SK-N-SH (cell line): ENCODE results near the gene SND1.

Source experiments
- CHD2 ChIP-seq: fragments of 150-350 bp; IDR thresholded peaks from 2 replicates; pipeline ENCODE4 v1.6.1; 2018; ENCODE audit warnings: low read length; ENCODE audit not compliant: partially characterized antibody
- JUND ChIP-seq: IDR thresholded peaks from 2 replicates; pipeline ENCODE4 v1.4.0; 2012
- MAX ChIP-seq: IDR thresholded peaks from 2 replicates; pipeline ENCODE4 v1.4.0; 2012; ENCODE audit warnings: low read depth
- MXI1 ChIP-seq: IDR thresholded peaks from 2 replicates; pipeline ENCODE4 v1.6.1; 2012; ENCODE audit warnings: mild to moderate bottlenecking, low read depth, low read length, improper control_type of control experiment
- POLR2AphosphoS5 ChIP-seq: IDR thresholded peaks from 2 replicates; pipeline ENCODE4 v1.6.1; 2012; ENCODE audit warnings: low read depth, low read length
- RCOR1 ChIP-seq: fragments of 150-350 bp; IDR thresholded peaks from 2 replicates; pipeline ENCODE4 v1.6.1; 2017; ENCODE audit warnings: antibody characterized with exemption, low read length
- REST ChIP-seq: IDR thresholded peaks from 2 replicates; pipeline ENCODE4 v1.6.1; 2012; ENCODE audit warnings: mild to moderate bottlenecking, low read depth, low read length, moderate library complexity
- RXRA ChIP-seq: IDR thresholded peaks from 2 replicates; pipeline ENCODE4 v1.4.0; 2012; ENCODE audit warnings: low read depth, mild to moderate bottlenecking, borderline replicate concordance
- SMC3 ChIP-seq: IDR thresholded peaks from 2 replicates; pipeline ENCODE4 v1.6.1; 2012; ENCODE audit warnings: low read depth, low read length, improper control_type of control experiment
- TEAD4 ChIP-seq: IDR thresholded peaks from 2 replicates; pipeline ENCODE4 v1.4.0; 2012; ENCODE audit warnings: mild to moderate bottlenecking, borderline replicate concordance; ENCODE audit not compliant: insufficient read depth
- USF1 ChIP-seq: IDR thresholded peaks from 2 replicates; pipeline ENCODE4 v1.4.0; 2012; ENCODE audit warnings: low read depth, borderline replicate concordance
- TF ChIP-seq, protein P1 (sequence below): fragments of 200-600 bp; sonication (generic); IDR thresholded peaks from 2 replicates; pipeline ENCODE4 v1.6.1; 2017; ENCODE audit warnings: antibody characterized with exemption, mild to moderate bottlenecking, moderate library complexity
- TF ChIP-seq, protein P2 (sequence below): IDR thresholded peaks from 2 replicates; pipeline ENCODE4 v1.4.0; 2012; ENCODE audit warnings: low read depth, borderline replicate concordance

GRCh38 chr7:127647636-127648035 lies 4.4 kb upstream of the SND1 start:
- no peak for TF ChIP-seq POLR2AphosphoS5
- no peak for TF ChIP-seq JUND
- TF ChIP-seq, protein P1, sequence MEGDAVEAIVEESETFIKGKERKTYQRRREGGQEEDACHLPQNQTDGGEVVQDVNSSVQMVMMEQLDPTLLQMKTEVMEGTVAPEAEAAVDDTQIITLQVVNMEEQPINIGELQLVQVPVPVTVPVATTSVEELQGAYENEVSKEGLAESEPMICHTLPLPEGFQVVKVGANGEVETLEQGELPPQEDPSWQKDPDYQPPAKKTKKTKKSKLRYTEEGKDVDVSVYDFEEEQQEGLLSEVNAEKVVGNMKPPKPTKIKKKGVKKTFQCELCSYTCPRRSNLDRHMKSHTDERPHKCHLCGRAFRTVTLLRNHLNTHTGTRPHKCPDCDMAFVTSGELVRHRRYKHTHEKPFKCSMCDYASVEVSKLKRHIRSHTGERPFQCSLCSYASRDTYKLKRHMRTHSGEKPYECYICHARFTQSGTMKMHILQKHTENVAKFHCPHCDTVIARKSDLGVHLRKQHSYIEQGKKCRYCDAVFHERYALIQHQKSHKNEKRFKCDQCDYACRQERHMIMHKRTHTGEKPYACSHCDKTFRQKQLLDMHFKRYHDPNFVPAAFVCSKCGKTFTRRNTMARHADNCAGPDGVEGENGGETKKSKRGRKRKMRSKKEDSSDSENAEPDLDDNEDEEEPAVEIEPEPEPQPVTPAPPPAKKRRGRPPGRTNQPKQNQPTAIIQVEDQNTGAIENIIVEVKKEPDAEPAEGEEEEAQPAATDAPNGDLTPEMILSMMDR, result no peak
- TF ChIP-seq TEAD4, result no peak
- no peak for TF ChIP-seq USF1
- no peak for TF ChIP-seq SMC3
- TF ChIP-seq CHD2, result no peak
- TF ChIP-seq RCOR1, result no peak
- no peak for TF ChIP-seq REST
- TF ChIP-seq, protein P2, sequence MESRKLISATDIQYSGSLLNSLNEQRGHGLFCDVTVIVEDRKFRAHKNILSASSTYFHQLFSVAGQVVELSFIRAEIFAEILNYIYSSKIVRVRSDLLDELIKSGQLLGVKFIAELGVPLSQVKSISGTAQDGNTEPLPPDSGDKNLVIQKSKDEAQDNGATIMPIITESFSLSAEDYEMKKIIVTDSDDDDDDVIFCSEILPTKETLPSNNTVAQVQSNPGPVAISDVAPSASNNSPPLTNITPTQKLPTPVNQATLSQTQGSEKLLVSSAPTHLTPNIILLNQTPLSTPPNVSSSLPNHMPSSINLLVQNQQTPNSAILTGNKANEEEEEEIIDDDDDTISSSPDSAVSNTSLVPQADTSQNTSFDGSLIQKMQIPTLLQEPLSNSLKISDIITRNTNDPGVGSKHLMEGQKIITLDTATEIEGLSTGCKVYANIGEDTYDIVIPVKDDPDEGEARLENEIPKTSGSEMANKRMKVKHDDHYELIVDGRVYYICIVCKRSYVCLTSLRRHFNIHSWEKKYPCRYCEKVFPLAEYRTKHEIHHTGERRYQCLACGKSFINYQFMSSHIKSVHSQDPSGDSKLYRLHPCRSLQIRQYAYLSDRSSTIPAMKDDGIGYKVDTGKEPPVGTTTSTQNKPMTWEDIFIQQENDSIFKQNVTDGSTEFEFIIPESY, result no peak
- no peak for TF ChIP-seq RXRA
- no peak for TF ChIP-seq MAX
- no peak for TF ChIP-seq MXI1
